Uterus (tissue), 2 donors: ENCODE measurements around the gene GBX1.

Experiments used
- POLR2A ChIP-seq, 2 donors: fragments of 450-650 bp; IDR thresholded peaks; one replicate each; pipeline ENCODE4 v1.6.1; 2016; ENCODE audit warnings: antibody characterized with exemption in 2 of 2, mild to moderate bottlenecking in 1 of 2, moderate library complexity in 1 of 2
- TF ChIP-seq, protein P1 (sequence below), 4 experiments: fragments of 200-600 bp in 2 of 4; fragments of 450-650 bp in 2 of 4; sonication (generic) in 2 of 4; IDR thresholded peaks; one replicate each; pipeline ENCODE4 v1.5.1; 2016 to 2019; ENCODE audit warnings: antibody characterized with exemption in 4 of 4, mild to moderate bottlenecking in 2 of 4, moderate library complexity in 1 of 4

GRCh38 chr7:151124899-151125399, 42.5 kb downstream of the GBX1 start:
- TF ChIP-seq, protein P1, sequence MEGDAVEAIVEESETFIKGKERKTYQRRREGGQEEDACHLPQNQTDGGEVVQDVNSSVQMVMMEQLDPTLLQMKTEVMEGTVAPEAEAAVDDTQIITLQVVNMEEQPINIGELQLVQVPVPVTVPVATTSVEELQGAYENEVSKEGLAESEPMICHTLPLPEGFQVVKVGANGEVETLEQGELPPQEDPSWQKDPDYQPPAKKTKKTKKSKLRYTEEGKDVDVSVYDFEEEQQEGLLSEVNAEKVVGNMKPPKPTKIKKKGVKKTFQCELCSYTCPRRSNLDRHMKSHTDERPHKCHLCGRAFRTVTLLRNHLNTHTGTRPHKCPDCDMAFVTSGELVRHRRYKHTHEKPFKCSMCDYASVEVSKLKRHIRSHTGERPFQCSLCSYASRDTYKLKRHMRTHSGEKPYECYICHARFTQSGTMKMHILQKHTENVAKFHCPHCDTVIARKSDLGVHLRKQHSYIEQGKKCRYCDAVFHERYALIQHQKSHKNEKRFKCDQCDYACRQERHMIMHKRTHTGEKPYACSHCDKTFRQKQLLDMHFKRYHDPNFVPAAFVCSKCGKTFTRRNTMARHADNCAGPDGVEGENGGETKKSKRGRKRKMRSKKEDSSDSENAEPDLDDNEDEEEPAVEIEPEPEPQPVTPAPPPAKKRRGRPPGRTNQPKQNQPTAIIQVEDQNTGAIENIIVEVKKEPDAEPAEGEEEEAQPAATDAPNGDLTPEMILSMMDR (IDR thresholded peaks at IDR 0.05) = no peak
- TF ChIP-seq POLR2A (IDR thresholded peaks at IDR 0.05) = no peak
